HCEC 1CT (cell line): Measurements from ENCODE around the gene CYBC1.

Experiments
- DNase-seq: peaks from one replicate; pipeline ENCODE4 v3.0.0-alpha.2; 2017

The CYBC1 gene

GRCh38 chr17:82407255-82407654, 43.3 kb downstream of the CYBC1 start:
- DNase-seq: no peak

- DNase-seq: no peak
These were observed 44.4 kb downstream of the CYBC1 start for GRCh38 chr17:82406131-82406671.

- no peak for DNase-seq
These were observed 45.5 kb downstream of the CYBC1 start for GRCh38 chr17:82405051-82405450.

- no peak for DNase-seq
These were observed 46.6 kb downstream of the CYBC1 start for GRCh38 chr17:82403662-82404660.

- DNase-seq: no peak
These were observed 47.7 kb downstream of the CYBC1 start for GRCh38 chr17:82402865-82403264.

- DNase-seq: no peak
These were observed 49.7 kb downstream of the CYBC1 start for GRCh38 chr17:82400830-82401229.

- DNase-seq: no peak
These were observed 50.3 kb downstream of the CYBC1 start for GRCh38 chr17:82400206-82400605.

- no peak for DNase-seq
These were observed 50.9 kb downstream of the CYBC1 start for GRCh38 chr17:82399601-82400101.

- peak; percentile 41 for DNase-seq
These were observed 51.5 kb downstream of the CYBC1 start for GRCh38 chr17:82399041-82399441.

GRCh38 chr17:82397449-82398335, 52.9 kb downstream of the CYBC1 start:
- no peak for DNase-seq

- peak; percentile 94 for DNase-seq
These were observed 53.7 kb downstream of the CYBC1 start for GRCh38 chr17:82396601-82397435.

- no peak for DNase-seq
These were observed 56.3 kb downstream of the CYBC1 start for GRCh38 chr17:82394278-82394677.

- DNase-seq: no peak
These were observed 57.6 kb downstream of the CYBC1 start for GRCh38 chr17:82392941-82393340.
